Measurements from ENCODE around the gene TTLL11.

DNA sequence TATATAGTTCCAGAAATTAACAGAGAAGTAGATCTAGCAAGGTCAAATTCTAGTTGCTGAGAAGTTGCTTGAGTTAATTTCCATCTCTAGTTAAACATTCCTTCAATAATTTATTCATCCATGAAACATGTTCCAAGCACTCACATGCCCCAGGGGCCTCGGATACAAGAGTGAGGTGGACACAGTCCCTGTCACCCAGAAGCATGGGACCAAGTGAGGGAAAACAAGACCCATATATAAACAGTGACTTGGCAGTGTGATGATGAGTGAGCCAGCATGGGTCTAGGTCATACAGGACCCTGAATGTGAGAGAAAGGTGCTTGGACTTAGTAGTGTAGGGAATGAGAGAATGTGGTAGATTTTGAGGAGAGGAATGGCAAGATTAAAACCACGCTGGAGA is 216.9 kb downstream of the TTLL11 start:
- TF ChIP-seq, protein P1, sequence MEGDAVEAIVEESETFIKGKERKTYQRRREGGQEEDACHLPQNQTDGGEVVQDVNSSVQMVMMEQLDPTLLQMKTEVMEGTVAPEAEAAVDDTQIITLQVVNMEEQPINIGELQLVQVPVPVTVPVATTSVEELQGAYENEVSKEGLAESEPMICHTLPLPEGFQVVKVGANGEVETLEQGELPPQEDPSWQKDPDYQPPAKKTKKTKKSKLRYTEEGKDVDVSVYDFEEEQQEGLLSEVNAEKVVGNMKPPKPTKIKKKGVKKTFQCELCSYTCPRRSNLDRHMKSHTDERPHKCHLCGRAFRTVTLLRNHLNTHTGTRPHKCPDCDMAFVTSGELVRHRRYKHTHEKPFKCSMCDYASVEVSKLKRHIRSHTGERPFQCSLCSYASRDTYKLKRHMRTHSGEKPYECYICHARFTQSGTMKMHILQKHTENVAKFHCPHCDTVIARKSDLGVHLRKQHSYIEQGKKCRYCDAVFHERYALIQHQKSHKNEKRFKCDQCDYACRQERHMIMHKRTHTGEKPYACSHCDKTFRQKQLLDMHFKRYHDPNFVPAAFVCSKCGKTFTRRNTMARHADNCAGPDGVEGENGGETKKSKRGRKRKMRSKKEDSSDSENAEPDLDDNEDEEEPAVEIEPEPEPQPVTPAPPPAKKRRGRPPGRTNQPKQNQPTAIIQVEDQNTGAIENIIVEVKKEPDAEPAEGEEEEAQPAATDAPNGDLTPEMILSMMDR (IDR thresholded peaks at IDR 0.05), result no peak
- TF ChIP-seq EZH2phosphoT487 (IDR thresholded peaks at IDR 0.05), result no peak

Measured in neural progenitor cell (in vitro differentiated cells).